ENCODE data around the gene CYBC1. TPM values are rescaled to one million over a fixed set of nuclear protein-coding genes. Genes with fewer than 3 reads are reported as not detected.

Gene CYBC1
- total RNA-seq, 1 experiment from 2014 or later: 95.4 TPM

DNA sequence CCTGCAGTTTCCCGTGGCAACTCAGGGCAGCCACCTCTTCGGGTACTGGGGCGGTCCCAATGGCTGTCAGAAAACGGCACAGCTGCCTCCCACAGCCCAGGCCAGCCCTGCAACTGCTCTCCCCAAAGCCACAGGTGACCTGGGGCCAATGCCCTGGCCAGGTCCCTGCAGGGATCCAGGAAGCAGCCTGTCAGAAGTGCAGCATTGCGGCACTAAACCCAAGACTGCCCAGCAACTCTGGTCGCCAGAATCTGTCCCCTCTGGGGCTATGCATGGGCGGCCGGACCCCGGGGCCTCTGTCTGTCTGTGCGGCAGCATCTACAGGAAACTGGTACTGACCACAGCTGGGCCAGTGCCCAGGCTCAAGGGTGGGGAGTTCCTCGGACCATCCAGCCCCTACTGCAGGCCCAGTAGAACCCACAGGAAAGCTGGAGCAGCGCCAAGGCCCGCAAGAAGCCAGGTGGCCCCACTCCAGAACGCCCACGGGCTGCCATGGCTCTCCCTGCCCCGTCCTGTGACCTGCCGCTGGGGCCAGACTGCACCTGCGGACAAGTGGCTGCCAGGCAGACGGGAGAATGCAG, 5.5 kb downstream of the CYBC1 start:
- ChIA-PET CTCF (no interaction called here), POLR2A (no interaction called here), RAD21 (ENCODE audit: low non-redundant PET in 1 of 2, low total read pairs in 2 of 2, uncharacterized antibody in 2 of 2, unreplicated experiment in 2 of 2) (no interaction called here)
- peaks cover 4 to 10% of the 10 kb centered on the region in 2 experiments; a peak in 3 of 4 replicates for H3K4me1 ChIP-seq (ENCODE audit: control insufficient read depth in 1 of 2, insufficient read depth in 2 of 2, low read length in 2 of 2)
- BruUV-seq (replicated peaks): no TSS peak
- H3K4me3 ChIP-seq (replicated peaks in 1 of 2; ENCODE audit: low read depth in 1 of 2, low read length in 2 of 2): no peak overlapping the region
- H3K9me2 ChIP-seq (ENCODE audit: insufficient read depth): no peaks in the 10 kb centered on the region
- peaks cover 11% of the 10 kb centered on the region for H3K79me2 ChIP-seq (ENCODE audit: insufficient read depth, low read length)
- no peaks in the 10 kb centered on the region for H3K27me3 ChIP-seq (ENCODE audit: insufficient read depth, low read length)
- no peak for TF ChIP-seq ATF3 (IDR thresholded peaks at IDR 0.05)
- ATAC-seq (no peak), DNase-seq (ENCODE audit: low read depth, low spot score) (no peak)
- intact Hi-C loops (cut with micrococcal nuclease): no loop called here
- H3K9ac ChIP-seq (ENCODE audit: low read length): no peak overlapping the region
- peaks cover 0 to 17% of the 10 kb centered on the region in 2 experiments; a peak in 1 of 4 replicates for H3K36me3 ChIP-seq (ENCODE audit: control insufficient read depth in 1 of 2, insufficient read depth in 2 of 2, low read length in 2 of 2)
- H3K27ac ChIP-seq (ENCODE audit: low read depth, low read length): no peak overlapping the region
- H4K20me1 ChIP-seq (ENCODE audit: insufficient read depth): no peaks in the 10 kb centered on the region
- no peaks in the 10 kb centered on the region for H3K9me3 ChIP-seq (ENCODE audit: control insufficient read depth in 1 of 2, insufficient read depth in 1 of 2, low read depth in 1 of 2, low read length in 2 of 2)
- H3K4me2 ChIP-seq (ENCODE audit: low read length): no peak overlapping the region
- H2AFZ ChIP-seq (ENCODE audit: low read depth, low read length, poor library complexity, severe bottlenecking): no peak overlapping the region

GRCh38 chr17:82444284-82444893, 6.2 kb downstream of the CYBC1 start:
- TF ChIP-seq ZBTB33 (IDR thresholded peaks at IDR 0.05; ENCODE audit: extremely low read depth, insufficient replicate concordance, low read length) (no peak), ATF3 (IDR thresholded peaks at IDR 0.05) (no peak), ZFX (IDR thresholded peaks at IDR 0.05) (no peak)
- H2AFZ ChIP-seq (ENCODE audit: low read depth, low read length, poor library complexity, severe bottlenecking): no peak overlapping the region
- H3K27ac ChIP-seq (ENCODE audit: low read depth, low read length): no peak overlapping the region; the same call in 1 of the 2 replicates
- H3K4me3 ChIP-seq (replicated peaks in 1 of 2; ENCODE audit: low read depth in 1 of 2, low read length in 2 of 2): no peak overlapping the region
- RAD21 ChIA-PET (ENCODE audit: low non-redundant PET in 1 of 2, low total read pairs in 2 of 2, uncharacterized antibody in 2 of 2, unreplicated experiment in 2 of 2): no interaction called here
- H3K36me3 ChIP-seq (ENCODE audit: control insufficient read depth in 1 of 2, insufficient read depth in 2 of 2, low read length in 2 of 2): peaks cover 0 to 17% of the 10 kb centered on the region in 2 experiments; a peak in 1 of 4 replicates
- ATAC-seq (no peak), DNase-seq (ENCODE audit: low read depth, low spot score) (no peak)
- no TSS peak for BruUV-seq (replicated peaks)
- H3K9ac ChIP-seq (ENCODE audit: low read length): no peak overlapping the region
- H3K4me2 ChIP-seq (ENCODE audit: low read length): no peak overlapping the region
- POLR2A ChIA-PET: no interaction called here
- no peaks in the 10 kb centered on the region for H3K9me3 ChIP-seq (ENCODE audit: control insufficient read depth in 1 of 2, insufficient read depth in 1 of 2, low read depth in 1 of 2, low read length in 2 of 2)
- intact Hi-C loops (cut with micrococcal nuclease): no loop called here
- peaks cover 4% of the 10 kb centered on the region; the same call in 1 of the 2 replicates for H3K79me2 ChIP-seq (ENCODE audit: insufficient read depth, low read length)
- H3K4me1 ChIP-seq (ENCODE audit: control insufficient read depth in 1 of 2, insufficient read depth in 2 of 2, low read length in 2 of 2): peaks cover 4% of the 10 kb centered on the region in 2 experiments; a peak in 3 of 4 replicates
- no peaks in the 10 kb centered on the region for H4K20me1 ChIP-seq (ENCODE audit: insufficient read depth)
- CTCF ChIA-PET: no interaction called here
- no peaks in the 10 kb centered on the region for H3K9me2 ChIP-seq (ENCODE audit: insufficient read depth)
- H3K27me3 ChIP-seq (ENCODE audit: insufficient read depth, low read length): no peaks in the 10 kb centered on the region

All from HCT116 (cell line).